HG03060 (cell line): ENCODE data around the gene YPEL1.
"Not testable (repeated sequence)": the region's sequence is repeated elsewhere in the genome, so short reads cannot be mapped to it uniquely, and the experiment has no call there.

Experiments
- ATAC-seq: cut with Tn5 transposase; IDR thresholded peaks from one replicate; pipeline ENCODE4 v1.9.1; 2021; ENCODE audit warnings: low read depth, moderate number of reproducible peaks; ENCODE audit not compliant: unreplicated experiment

YPEL1 gene

GRCh38 chr22:21725956-21726649 is 9.5 kb downstream of the YPEL1 start:
- ATAC-seq = no peak

- ATAC-seq = not testable (repeated sequence)
Observed at GRCh38 chr22:21724496-21724895, 11.1 kb downstream of the YPEL1 start.

GRCh38 chr22:21721195-21721852 is 14.3 kb downstream of the YPEL1 start:
- not testable (repeated sequence) for ATAC-seq

- ATAC-seq = not testable (repeated sequence)
Observed at GRCh38 chr22:21720191-21720859, 15.3 kb downstream of the YPEL1 start.

GRCh38 chr22:21719024-21719423 is 16.6 kb downstream of the YPEL1 start:
- no peak for ATAC-seq

- ATAC-seq = no peak
Observed at GRCh38 chr22:21718499-21718898, 17.1 kb downstream of the YPEL1 start.

- not testable (repeated sequence) for ATAC-seq
Observed at GRCh38 chr22:21716395-21717122, 19.0 kb downstream of the YPEL1 start.

- ATAC-seq = no peak
Observed at GRCh38 chr22:21714786-21715185, 20.8 kb downstream of the YPEL1 start.

- ATAC-seq = no peak
Observed at GRCh38 chr22:21714059-21714770, 21.4 kb downstream of the YPEL1 start.

- ATAC-seq = no peak
Observed at GRCh38 chr22:21713428-21714058, 22.1 kb downstream of the YPEL1 start.

GRCh38 chr22:21712751-21713427 is 22.7 kb downstream of the YPEL1 start:
- no peak for ATAC-seq

GRCh38 chr22:21711851-21712250 is 23.7 kb downstream of the YPEL1 start:
- no peak for ATAC-seq

GRCh38 chr22:21710156-21710555 is 25.4 kb downstream of the YPEL1 start:
- ATAC-seq = no peak

- ATAC-seq = no peak
Observed at GRCh38 chr22:21709688-21710087, 25.9 kb downstream of the YPEL1 start.

- no peak for ATAC-seq
Observed at GRCh38 chr22:21708960-21709359, 26.6 kb downstream of the YPEL1 start.

- ATAC-seq = no peak
Observed at GRCh38 chr22:21707677-21708076, 27.9 kb downstream of the YPEL1 start.

GRCh38 chr22:21703684-21704316 is 31.8 kb downstream of the YPEL1 start:
- no peak for ATAC-seq

- ATAC-seq = no peak
Observed at GRCh38 chr22:21702700-21703683, 32.6 kb downstream of the YPEL1 start.
